OCI-LY1 (cell line): ENCODE results near the gene GGN.
"Not testable (repeated sequence)": the region's sequence is repeated elsewhere in the genome, so short reads cannot be mapped to it uniquely, and the experiment has no call there.

Experiments
- H2AFZ ChIP-seq: fragments of 200-600 bp; sonication (generic), shearing (Covaris generic); 2 replicates; pipeline ENCODE4 v1.6.0; 2014; ENCODE audit warnings: antibody characterized with exemption, mild to moderate bottlenecking, low read length
- H3F3A ChIP-seq: fragments of 200-600 bp; sonication (generic), shearing (Covaris generic); 2 replicates; pipeline ENCODE4 v1.6.0; 2014; ENCODE audit warnings: mild to moderate bottlenecking, antibody characterized with exemption, low read length, moderate library complexity; ENCODE audit not compliant: insufficient read depth
- H3K27ac ChIP-seq: fragments of 200-600 bp; sonication (generic); 2 replicates; pipeline ENCODE4 v1.5.1; 2014; ENCODE audit warnings: low read length, mixed run types, mild to moderate bottlenecking, low read depth; ENCODE audit not compliant: poor library complexity, severe bottlenecking
- H3K27me3 ChIP-seq: fragments of 200-600 bp; sonication (generic); 2 replicates; pipeline ENCODE4 v1.6.0; 2014; ENCODE audit warnings: antibody characterized with exemption, mild to moderate bottlenecking, low read length, moderate library complexity; ENCODE audit not compliant: insufficient read depth
- H3K36me3 ChIP-seq: fragments of 200-600 bp; sonication (generic); 2 replicates; pipeline ENCODE4 v1.6.1; 2014; ENCODE audit warnings: mild to moderate bottlenecking, antibody characterized with exemption, low read length, moderate library complexity, mixed read lengths; ENCODE audit not compliant: insufficient read depth
- H3K4me1 ChIP-seq: fragments of 200-600 bp; sonication (generic); 2 replicates; pipeline ENCODE4 v1.5.1; 2014; ENCODE audit warnings: mild to moderate bottlenecking, low read length, moderate library complexity; ENCODE audit not compliant: insufficient read depth, severe bottlenecking
- H3K4me2 ChIP-seq: fragments of 200-600 bp; sonication (generic), shearing (Covaris generic); 2 replicates; pipeline ENCODE4 v1.6.1; 2014; ENCODE audit warnings: low read length
- H3K4me3 ChIP-seq: fragments of 200-600 bp; sonication (generic); 2 replicates; pipeline ENCODE4 v1.5.1; 2014; ENCODE audit warnings: low read length, low read depth, mild to moderate bottlenecking, mixed read lengths; ENCODE audit not compliant: poor library complexity, severe bottlenecking
- H3K79me2 ChIP-seq: fragments of 200-600 bp; shearing (Covaris generic); 2 replicates; pipeline ENCODE4 v1.6.1; 2016; ENCODE audit warnings: mixed run types, low read length, mixed read lengths; ENCODE audit not compliant: insufficient read depth
- H3K9ac ChIP-seq: fragments of 200-600 bp; sonication (generic), shearing (Covaris generic); 2 replicates; pipeline ENCODE4 v1.6.1; 2014; ENCODE audit warnings: mild to moderate bottlenecking, low read length, mixed read lengths
- H3K9me2 ChIP-seq: fragments of 200-600 bp; sonication (generic), shearing (Covaris generic); 2 replicates; pipeline ENCODE4 v1.6.1; 2014; ENCODE audit warnings: low read depth, mild to moderate bottlenecking, low read length, mixed read lengths
- H3K9me3 ChIP-seq: fragments of 200-600 bp; shearing (Covaris generic); 2 replicates; pipeline ENCODE4 v1.6.1; 2014; ENCODE audit warnings: low read length, mixed read lengths
- H4K20me1 ChIP-seq: fragments of 200-600 bp; sonication (generic), shearing (Covaris generic); 2 replicates; pipeline ENCODE4 v1.6.0; 2016; ENCODE audit warnings: mild to moderate bottlenecking, low read length; ENCODE audit not compliant: insufficient read depth
- EZH2 ChIP-seq: fragments of 200-600 bp; sonication (generic), shearing (Covaris generic); IDR thresholded peaks from 2 replicates; pipeline ENCODE4 v1.8.0; 2017; ENCODE audit warnings: borderline replicate concordance, mixed run types, mild to moderate bottlenecking, antibody characterized with exemption, low read length, moderate library complexity, mixed read lengths
- TF ChIP-seq, protein P1 (sequence below): fragments of 200-600 bp; sonication (generic), shearing (Covaris generic); IDR thresholded peaks from 2 replicates; pipeline ENCODE4 v1.5.1; 2017; ENCODE audit warnings: mild to moderate bottlenecking, antibody characterized with exemption, low read length, moderate library complexity, mixed read lengths

GGN gene

DNA sequence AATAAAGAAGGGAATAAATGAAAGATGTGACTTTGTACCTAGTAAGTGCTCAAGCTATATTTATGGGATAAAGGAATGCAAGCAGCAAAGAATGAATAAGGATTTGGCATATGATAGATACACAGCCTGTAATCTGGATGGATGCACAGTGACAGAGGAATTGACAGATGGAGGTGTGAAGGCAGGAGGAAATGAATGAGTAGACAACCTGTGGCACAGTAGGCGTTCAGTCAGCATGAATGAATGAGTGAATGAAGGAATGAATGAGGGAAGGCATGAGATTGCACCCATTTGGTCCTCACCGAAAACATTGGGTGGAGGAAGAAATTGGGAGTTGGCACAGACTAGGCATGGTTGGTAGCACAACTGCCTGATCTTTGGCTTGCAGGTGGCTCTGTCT is 18.2 kb downstream of the GGN start:
- Histone ChIP-seq H3K4me2 (no peak overlapping the region), H3K9ac (no peak overlapping the region), H3K4me1 (peaks cover 7% of the 10 kb centered on the region), H3K9me3 (no peaks in the 10 kb centered on the region), H3K27ac (no peak overlapping the region), H3K9me2 (no peaks in the 10 kb centered on the region), H2AFZ (no peak overlapping the region), H3K36me3 (no peaks in the 10 kb centered on the region), H3K4me3 (no peak overlapping the region), H3K27me3 (peaks cover 6% of the 10 kb centered on the region; the same call in 1 of the 2 replicates), H3K79me2 (no peaks in the 10 kb centered on the region), H3F3A (no peaks in the 10 kb centered on the region), H4K20me1 (no peaks in the 10 kb centered on the region)
- TF ChIP-seq, protein P1, sequence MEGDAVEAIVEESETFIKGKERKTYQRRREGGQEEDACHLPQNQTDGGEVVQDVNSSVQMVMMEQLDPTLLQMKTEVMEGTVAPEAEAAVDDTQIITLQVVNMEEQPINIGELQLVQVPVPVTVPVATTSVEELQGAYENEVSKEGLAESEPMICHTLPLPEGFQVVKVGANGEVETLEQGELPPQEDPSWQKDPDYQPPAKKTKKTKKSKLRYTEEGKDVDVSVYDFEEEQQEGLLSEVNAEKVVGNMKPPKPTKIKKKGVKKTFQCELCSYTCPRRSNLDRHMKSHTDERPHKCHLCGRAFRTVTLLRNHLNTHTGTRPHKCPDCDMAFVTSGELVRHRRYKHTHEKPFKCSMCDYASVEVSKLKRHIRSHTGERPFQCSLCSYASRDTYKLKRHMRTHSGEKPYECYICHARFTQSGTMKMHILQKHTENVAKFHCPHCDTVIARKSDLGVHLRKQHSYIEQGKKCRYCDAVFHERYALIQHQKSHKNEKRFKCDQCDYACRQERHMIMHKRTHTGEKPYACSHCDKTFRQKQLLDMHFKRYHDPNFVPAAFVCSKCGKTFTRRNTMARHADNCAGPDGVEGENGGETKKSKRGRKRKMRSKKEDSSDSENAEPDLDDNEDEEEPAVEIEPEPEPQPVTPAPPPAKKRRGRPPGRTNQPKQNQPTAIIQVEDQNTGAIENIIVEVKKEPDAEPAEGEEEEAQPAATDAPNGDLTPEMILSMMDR = no peak
- TF ChIP-seq EZH2 = no peak

DNA sequence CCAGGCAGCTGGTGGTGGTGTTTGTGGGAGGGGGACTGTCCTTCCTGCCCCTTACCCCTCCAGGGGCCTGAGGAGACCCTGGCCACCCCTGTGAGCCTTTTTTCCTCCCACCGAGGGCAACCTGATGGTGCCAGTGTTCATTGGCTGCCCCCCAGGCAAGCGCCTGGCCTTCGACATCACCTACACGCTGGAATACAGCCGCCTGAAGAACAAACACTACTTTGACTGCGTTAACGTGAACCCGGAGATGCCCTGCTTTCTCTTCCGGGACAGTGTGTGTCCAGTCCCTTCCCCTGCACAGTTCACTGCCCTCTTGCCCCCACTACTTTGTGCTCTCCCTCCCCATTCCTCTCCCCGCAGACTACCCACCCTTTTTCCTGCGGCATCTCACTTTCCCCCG is 20.8 kb downstream of the GGN start:
- H3K9me3 ChIP-seq = no peaks in the 10 kb centered on the region

DNA sequence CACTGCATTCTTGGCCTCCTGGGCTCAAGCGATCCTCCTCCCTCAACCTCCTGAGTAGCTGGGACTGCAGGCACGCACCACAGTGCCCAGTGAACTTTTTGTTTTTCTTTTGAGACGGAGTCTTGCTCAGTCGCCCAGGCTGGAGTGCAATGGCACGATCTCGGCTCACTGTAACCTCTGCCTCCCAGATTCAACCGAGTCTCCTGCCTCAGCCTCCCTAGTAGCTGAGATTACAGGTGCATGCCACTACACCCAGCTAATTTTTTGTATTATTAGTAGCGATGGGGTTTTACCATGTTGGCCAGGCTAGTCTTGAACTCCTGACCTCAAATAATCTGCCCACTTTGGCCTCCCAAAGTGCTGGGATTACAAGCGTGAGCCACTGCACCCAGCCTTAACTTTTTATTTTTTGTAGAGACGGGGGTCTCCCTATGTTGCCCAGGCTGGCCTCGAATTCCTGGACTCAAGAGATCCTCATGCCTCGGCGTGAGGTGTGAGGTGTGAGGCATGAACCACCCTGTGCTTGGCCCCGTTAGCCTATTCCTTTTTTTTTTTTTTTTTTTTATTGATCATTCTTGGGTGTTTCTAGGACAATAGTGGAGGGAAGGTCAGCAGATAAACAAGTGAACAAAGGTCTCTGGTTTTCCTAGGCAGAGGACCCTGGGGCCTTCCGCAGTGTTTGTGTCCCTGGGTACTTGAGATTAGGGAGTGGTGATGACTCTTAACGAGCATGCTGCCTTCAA is 24.7 kb downstream of the GGN start:
- not testable (repeated sequence) for H2AFZ ChIP-seq, H3K9me3 ChIP-seq, H3K36me3 ChIP-seq, H3K4me1 ChIP-seq, H3F3A ChIP-seq, H3K9ac ChIP-seq, H4K20me1 ChIP-seq, H3K27ac ChIP-seq, H3K9me2 ChIP-seq, H3K79me2 ChIP-seq
- peak overlapping the region; percentile 95 for H3K4me2 ChIP-seq
- H3K4me3 ChIP-seq = peak overlapping the region; percentile 72
- peaks cover 12% of the 10 kb centered on the region; the same call in 1 of the 2 replicates for H3K27me3 ChIP-seq

More for the DNA sequence above, 20.8 kb downstream of the GGN start:
- Histone ChIP-seq H2AFZ (no peak overlapping the region), H3K9me2 (no peaks in the 10 kb centered on the region), H3K4me1 (peaks cover 8% of the 10 kb centered on the region), H3K4me3 (no peak overlapping the region), H4K20me1 (no peaks in the 10 kb centered on the region), H3K27ac (no peak overlapping the region), H3K36me3 (no peaks in the 10 kb centered on the region), H3K79me2 (no peaks in the 10 kb centered on the region), H3K9ac (no peak overlapping the region), H3F3A (no peaks in the 10 kb centered on the region), H3K27me3 (peaks cover 6% of the 10 kb centered on the region; the same call in 1 of the 2 replicates), H3K4me2 (no peak overlapping the region)
- no peak for TF ChIP-seq EZH2
- TF ChIP-seq, protein P1 = no peak
